Panc1 (cell line): ENCODE results near the gene EQTN. TPM values are rescaled to one million over a fixed set of nuclear protein-coding genes. Genes with fewer than 3 reads are reported as not detected.

Experiments used
- ATAC-seq: fragments of 200-7000 bp; cut with Tn5 transposase; 2 replicates; pipeline ENCODE4 v1.9.1; 2020; ENCODE audit warnings: mild to moderate bottlenecking, moderate library complexity
- BruUV-seq: library from RNA; stranded (reverse); fragments of 400-500 nt; replicated peaks from 2 replicates; lab custom pipeline; 2021; lab: Mats Ljungman, UMichigan
- CTCF ChIA-PET: fragments of 300-600 bp; sonication (Branson Sonifier 250); formaldehyde crosslinking; loops from one replicate; lab custom pipeline; 2022; ENCODE audit warnings: antibody characterized with exemption; lab: Charles Lee
- POLR2A ChIA-PET: fragments of 300-600 bp; sonication (Branson Sonifier 250); formaldehyde crosslinking; loops from one replicate; lab custom pipeline; 2022; ENCODE audit warnings: antibody characterized with exemption; lab: Charles Lee
- DNase-seq: peaks from one replicate; pipeline ENCODE4 v3.0.0-alpha.2; 2010; ENCODE audit warnings: low read depth, low spot score
- H3K27ac ChIP-seq: 2 replicates; pipeline ENCODE4 v1.5.1; 2011; ENCODE audit warnings: mild to moderate bottlenecking, low read length, inconsistent platforms
- H3K27me3 ChIP-seq: fragments of 200-500 bp; sonication (Bioruptor generic); 2 replicates; pipeline ENCODE4 v1.6.0; 2014; ENCODE audit warnings: low read length, inconsistent platforms; ENCODE audit not compliant: control insufficient read depth, insufficient read depth
- H3K36me3 ChIP-seq: fragments of 200-500 bp; sonication (Bioruptor generic); 2 replicates; pipeline ENCODE4 v1.5.1; 2014; ENCODE audit warnings: inconsistent platforms, mild to moderate bottlenecking, low read length, moderate library complexity; ENCODE audit not compliant: control insufficient read depth, insufficient read depth
- H3K4me1 ChIP-seq: 2 replicates; pipeline ENCODE4 v1.5.1; 2011; ENCODE audit warnings: inconsistent platforms, mild to moderate bottlenecking, low read length, moderate library complexity; ENCODE audit not compliant: control insufficient read depth, insufficient read depth
- H3K4me3 ChIP-seq, 2 experiments: 2 replicates each; pipeline ENCODE4 v1.5.1; 2011 to 2012; ENCODE audit warnings: low read depth in 2 of 2, low read length in 2 of 2, mild to moderate bottlenecking in 2 of 2, inconsistent platforms in 1 of 2, moderate library complexity in 1 of 2
- H3K9me3 ChIP-seq: fragments of 200-500 bp; sonication (Bioruptor generic); 2 replicates; pipeline ENCODE4 v1.5.1; 2014; ENCODE audit warnings: low read depth, mild to moderate bottlenecking, inconsistent platforms, low read length, moderate library complexity; ENCODE audit not compliant: control insufficient read depth, insufficient read depth
- CTCF ChIP-seq: fragments of 450-650 bp; IDR thresholded peaks from 2 replicates; pipeline ENCODE4 v1.5.1; 2017; ENCODE audit warnings: mild to moderate bottlenecking
- POLR2AphosphoS5 ChIP-seq: IDR thresholded peaks from 2 replicates; pipeline ENCODE4 v1.6.1; 2012; ENCODE audit warnings: mild to moderate bottlenecking, low read depth, low read length, moderate library complexity
- REST ChIP-seq, 2 experiments: IDR thresholded peaks; 2 replicates each; pipeline ENCODE4 v1.6.1; 2011 to 2012; ENCODE audit warnings: low read depth in 2 of 2, control low read depth in 1 of 2, low read length in 1 of 2, mild to moderate bottlenecking in 1 of 2, moderate library complexity in 1 of 2; ENCODE audit not compliant: insufficient read depth in 1 of 2
- SIN3A ChIP-seq: IDR thresholded peaks from 2 replicates; pipeline ENCODE4 v1.6.1; 2012; ENCODE audit warnings: low read depth, mild to moderate bottlenecking, low read length, moderate library complexity, borderline replicate concordance; ENCODE audit not compliant: insufficient read depth
- TCF7L2 ChIP-seq: IDR thresholded peaks from 2 replicates; pipeline ENCODE4 v1.6.1; 2011; ENCODE audit warnings: mild to moderate bottlenecking, low read depth, low read length, inconsistent platforms
- in situ Hi-C: cut with HindIII; loops from 2 replicates; pipeline ENCODE4 v1.10.0; 2016; ENCODE audit warnings: low sequenced_read_pairs, low pct_unique_long_range_greater_than_20kb
- intact Hi-C: fragments of 100-400 bp; cut with micrococcal nuclease; formaldehyde crosslinking; loops from one replicate; pipeline ENCODE4 v1.10.0; 2022; ENCODE audit not compliant: unreplicated experiment
- total RNA-seq: library from RNA; stranded (reverse); gene quantifications from one replicate; pipeline ENCODE4 v1.2.1, GENCODE V29; 2021; ENCODE audit not compliant: unreplicated experiment

The EQTN gene
- total RNA-seq, 1 experiment from 2014 or later, result not detected

- no peak overlapping the region for H3K4me3 ChIP-seq
- H3K36me3 ChIP-seq, result no peaks in the 10 kb centered on the region
- CTCF ChIA-PET, result no interaction called here
- ATAC-seq (no peak), DNase-seq (no peak)
- no peaks in the 10 kb centered on the region for H3K27me3 ChIP-seq
- in situ Hi-C loops, result no loop called here
- no peak for TF ChIP-seq REST (IDR thresholded peaks at IDR 0.05; ENCODE audit: insufficient read depth in 1 of 2, low read depth in 2 of 2, low read length in 1 of 2)
- POLR2A ChIA-PET, result no interaction called here
- no peak overlapping the region for H3K27ac ChIP-seq
- intact Hi-C loops, result no loop called here
- no peaks in the 10 kb centered on the region for H3K9me3 ChIP-seq
- no TSS peak for BruUV-seq
- H3K4me1 ChIP-seq, result no peaks in the 10 kb centered on the region
Observed at GRCh38 chr9:27336829-27337228, 39.9 kb upstream of the EQTN start.

GRCh38 chr9:27336126-27336525 lies 39.2 kb upstream of the EQTN start:
- in situ Hi-C loops, result no loop called here
- CTCF ChIA-PET, result no interaction called here

More at GRCh38 chr9:27336126-27336525, 39.2 kb upstream of the EQTN start:
- BruUV-seq, result no TSS peak
- no peaks in the 10 kb centered on the region for H3K27me3 ChIP-seq
- no peaks in the 10 kb centered on the region for H3K36me3 ChIP-seq
- intact Hi-C loops, result no loop called here
- POLR2A ChIA-PET, result no interaction called here
- TF ChIP-seq CTCF, result no peak
- TF ChIP-seq SIN3A, result no peak
- no peak for TF ChIP-seq TCF7L2
- TF ChIP-seq REST (IDR thresholded peaks at IDR 0.05; ENCODE audit: insufficient read depth in 1 of 2, low read depth in 2 of 2, low read length in 1 of 2), result no peak
- no peak for TF ChIP-seq POLR2AphosphoS5
- no peaks in the 10 kb centered on the region for H3K9me3 ChIP-seq
- H3K4me3 ChIP-seq, result no peak overlapping the region
- ATAC-seq (no peak), DNase-seq (no peak)
- no peaks in the 10 kb centered on the region for H3K4me1 ChIP-seq
- no peak overlapping the region for H3K27ac ChIP-seq
